Measurements from ENCODE around the gene SPAG7. TPM values are rescaled to one million over a fixed set of nuclear protein-coding genes. Genes with fewer than 3 reads are reported as not detected.
A peak's percentile ranks its signal among the peaks of the same experiment; 100 is the strongest.

The SPAG7 gene
- total RNA-seq, 1 experiment from 2014 or later, result 49.9 TPM

GRCh38 chr17:4959261-4959965 is 8.2 kb downstream of the SPAG7 start:
- ATAC-seq (no peak), DNase-seq (ENCODE audit: low read depth, low spot score) (no peak)
- CTCF ChIA-PET, result no interaction called here
- Histone ChIP-seq H3K27me3 (ENCODE audit: insufficient read depth, low read length) (no peaks in the 10 kb centered on the region), H3K4me1 (ENCODE audit: control insufficient read depth in 1 of 2, insufficient read depth in 2 of 2, low read length in 2 of 2) (peaks cover 4 to 5% of the 10 kb centered on the region in 2 experiments; a peak in 2 of 4 replicates), H3K4me3 (replicated peaks in 1 of 2; ENCODE audit: low read depth in 1 of 2, low read length in 2 of 2) (no peak overlapping the region), H4K20me1 (ENCODE audit: insufficient read depth) (no peaks in the 10 kb centered on the region), H3K9ac (ENCODE audit: low read length) (no peak overlapping the region), H3K4me2 (ENCODE audit: low read length) (no peak overlapping the region), H3K9me2 (ENCODE audit: insufficient read depth) (no peaks in the 10 kb centered on the region), H3K79me2 (ENCODE audit: insufficient read depth, low read length) (peaks cover 4% of the 10 kb centered on the region; the same call in 1 of the 2 replicates), H3K36me3 (ENCODE audit: control insufficient read depth in 1 of 2, insufficient read depth in 2 of 2, low read length in 2 of 2) (no peaks in the 10 kb centered on the region), H3K9me3 (ENCODE audit: control insufficient read depth in 1 of 2, insufficient read depth in 1 of 2, low read depth in 1 of 2, low read length in 2 of 2) (no peaks in the 10 kb centered on the region), H3K27ac (ENCODE audit: low read depth, low read length) (no peak overlapping the region), H2AFZ (ENCODE audit: low read depth, low read length, poor library complexity, severe bottlenecking) (no peak overlapping the region)
- RAD21 ChIA-PET (ENCODE audit: low non-redundant PET in 1 of 2, low total read pairs in 2 of 2, uncharacterized antibody in 2 of 2, unreplicated experiment in 2 of 2), result no interaction called here
- TF ChIP-seq ZFX (IDR thresholded peaks at IDR 0.05) (no peak), EZH2phosphoT487 (IDR thresholded peaks at IDR 0.05; ENCODE audit: borderline replicate concordance) (no peak), YY1 (IDR thresholded peaks at IDR 0.05; ENCODE audit: extremely low read depth, insufficient replicate concordance, low read depth, low read length) (no peak)
- intact Hi-C loops (cut with micrococcal nuclease), result no loop called here
- POLR2A ChIA-PET, result interaction anchor here (4.6 kb wide), 1 partner anchor 8 kb away, joined by 27 read pairs; the partner anchor contains the start of gene SPAG7
- TSS peak; percentile 63 for BruUV-seq (replicated peaks)

GRCh38 chr17:4958102-4958501 is 9.5 kb downstream of the SPAG7 start:
- POLR2A ChIA-PET, result interaction anchor here (4.6 kb wide), 1 partner anchor 9 kb away, joined by 27 read pairs; the partner anchor contains the start of gene SPAG7
- intact Hi-C loops (cut with micrococcal nuclease), result no loop called here
- Histone ChIP-seq H3K27me3 (ENCODE audit: insufficient read depth, low read length) (no peaks in the 10 kb centered on the region), H3K4me1 (ENCODE audit: control insufficient read depth in 1 of 2, insufficient read depth in 2 of 2, low read length in 2 of 2) (peaks cover 4 to 16% of the 10 kb centered on the region in 2 experiments; a peak in 2 of 4 replicates), H3K9me3 (ENCODE audit: control insufficient read depth in 1 of 2, insufficient read depth in 1 of 2, low read depth in 1 of 2, low read length in 2 of 2) (no peaks in the 10 kb centered on the region), H3K9ac (ENCODE audit: low read length) (no peak overlapping the region), H4K20me1 (ENCODE audit: insufficient read depth) (no peaks in the 10 kb centered on the region), H3K4me3 (replicated peaks in 1 of 2; ENCODE audit: low read depth in 1 of 2, low read length in 2 of 2) (no peak overlapping the region), H3K9me2 (ENCODE audit: insufficient read depth) (no peaks in the 10 kb centered on the region), H2AFZ (ENCODE audit: low read depth, low read length, poor library complexity, severe bottlenecking) (no peak overlapping the region), H3K4me2 (ENCODE audit: low read length) (no peak overlapping the region), H3K36me3 (ENCODE audit: control insufficient read depth in 1 of 2, insufficient read depth in 2 of 2, low read length in 2 of 2) (no peaks in the 10 kb centered on the region), H3K79me2 (ENCODE audit: insufficient read depth, low read length) (no peaks in the 10 kb centered on the region), H3K27ac (ENCODE audit: low read depth, low read length) (no peak overlapping the region)
- RAD21 ChIA-PET (ENCODE audit: low non-redundant PET in 1 of 2, low total read pairs in 2 of 2, uncharacterized antibody in 2 of 2, unreplicated experiment in 2 of 2), result no interaction called here
- ATAC-seq (no peak), DNase-seq (ENCODE audit: low read depth, low spot score) (no peak)
- BruUV-seq (replicated peaks), result no TSS peak
- CTCF ChIA-PET, result interaction anchor here (2.1 kb wide), 1 partner anchor 9 kb away, joined by 7 read pairs; the partner anchor contains the start of gene SPAG7
- TF ChIP-seq YY1 (IDR thresholded peaks at IDR 0.05; ENCODE audit: extremely low read depth, insufficient replicate concordance, low read depth, low read length), result no peak
- no peak for TF ChIP-seq CBX3 (IDR thresholded peaks at IDR 0.05; ENCODE audit: low read depth)
- TF ChIP-seq EZH2 (IDR thresholded peaks at IDR 0.05), result no peak
- TF ChIP-seq MAX (IDR thresholded peaks at IDR 0.05), result no peak
- TF ChIP-seq REST (IDR thresholded peaks at IDR 0.05; ENCODE audit: low read depth), result no peak
- TF ChIP-seq RAD21 (IDR thresholded peaks at IDR 0.05; ENCODE audit: low read depth), result no peak
- no peak for TF ChIP-seq FOSL1 (IDR thresholded peaks at IDR 0.05; ENCODE audit: low read depth)
- no peak for TF ChIP-seq EGR1 (IDR thresholded peaks at IDR 0.05; ENCODE audit: low read depth)
- no peak for TF ChIP-seq CEBPB (IDR thresholded peaks at IDR 0.05; ENCODE audit: low read depth)
- no peak for TF ChIP-seq ATF3 (IDR thresholded peaks at IDR 0.05)
- no peak for TF ChIP-seq ZFX (IDR thresholded peaks at IDR 0.05)
- TF ChIP-seq EZH2phosphoT487 (IDR thresholded peaks at IDR 0.05; ENCODE audit: borderline replicate concordance), result no peak
- no peak for TF ChIP-seq ZNF274 (IDR thresholded peaks at IDR 0.05; ENCODE audit: low read depth, low read length)

All from HCT116 (cell line).